Stimulated activated CD4-positive, alpha-beta T cell treated with anti-CD3 and anti-CD28 coated beads, Interleukin-1b, Interleukin-23, amount 100 ng/mL, for 24 hours (primary cell): ENCODE measurements around the gene EYS.

Experiments
- DNase-seq, 4 experiments: peaks; one replicate each; pipeline ENCODE4 v3.0.0-alpha.2; 2020; ENCODE audit warnings: low read depth in 4 of 4, low spot score in 1 of 4

EYS gene

DNA sequence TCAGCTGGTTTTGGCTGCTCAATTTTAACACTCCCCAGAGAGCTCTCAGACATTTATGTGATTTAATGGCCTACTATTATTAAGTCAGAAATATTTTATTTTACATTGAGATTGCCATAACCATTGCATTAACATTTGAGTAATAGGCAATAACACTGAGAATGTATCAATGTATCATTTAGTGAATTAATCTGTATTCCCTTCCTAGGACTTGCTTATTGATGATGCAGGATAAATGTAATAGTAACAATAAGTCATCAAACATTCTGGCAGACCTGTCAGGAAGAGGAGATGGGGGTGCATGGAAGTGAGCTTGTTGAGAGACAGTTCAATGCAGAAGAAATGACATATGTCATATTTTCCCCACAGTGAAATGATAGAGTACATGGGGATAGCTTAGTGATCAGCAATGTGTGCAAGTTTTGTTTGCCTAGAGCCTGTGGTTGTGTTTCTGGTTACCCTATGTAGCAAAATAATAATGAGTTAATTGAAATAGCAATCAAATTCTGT lies 458.9 kb downstream of the EYS start:
- DNase-seq: no peak

DNA sequence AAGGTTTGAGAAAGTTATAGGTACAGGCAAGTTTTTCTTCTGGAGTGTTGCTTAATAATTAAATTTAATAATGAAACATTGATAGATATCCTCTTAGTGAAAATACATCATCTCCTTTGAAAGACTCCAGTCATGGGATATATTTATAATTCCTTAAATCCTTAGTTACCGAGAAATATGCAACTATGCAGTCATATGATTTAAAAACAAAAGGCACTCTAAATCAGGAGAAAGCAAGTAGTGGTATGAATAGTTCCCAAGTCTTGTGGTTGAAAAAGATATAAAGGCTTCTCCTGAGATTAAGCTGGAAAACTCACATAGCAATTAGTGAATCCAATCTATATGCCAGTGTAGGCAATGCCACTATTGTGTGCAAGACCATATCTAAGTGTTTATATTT lies 475.4 kb downstream of the EYS start:
- no peak for DNase-seq

DNA sequence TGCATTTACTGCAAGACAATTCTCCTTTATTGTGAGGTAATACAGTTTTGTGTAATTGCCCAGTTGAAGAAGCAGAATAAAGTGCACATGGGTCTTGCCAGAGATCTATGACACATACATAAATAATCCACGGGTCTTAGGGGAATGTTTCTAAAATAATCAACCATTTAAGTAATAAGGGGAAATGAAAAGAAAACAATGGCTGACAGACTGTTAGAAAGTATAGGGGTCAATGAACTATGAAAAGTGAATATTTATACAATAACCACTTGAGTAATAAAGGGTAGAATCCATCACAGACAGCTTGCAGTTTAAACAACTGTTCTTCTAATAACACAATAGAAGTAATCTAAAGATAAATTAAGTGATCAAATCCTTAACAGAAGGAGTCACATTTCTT lies 477.2 kb downstream of the EYS start:
- no peak for DNase-seq

DNA sequence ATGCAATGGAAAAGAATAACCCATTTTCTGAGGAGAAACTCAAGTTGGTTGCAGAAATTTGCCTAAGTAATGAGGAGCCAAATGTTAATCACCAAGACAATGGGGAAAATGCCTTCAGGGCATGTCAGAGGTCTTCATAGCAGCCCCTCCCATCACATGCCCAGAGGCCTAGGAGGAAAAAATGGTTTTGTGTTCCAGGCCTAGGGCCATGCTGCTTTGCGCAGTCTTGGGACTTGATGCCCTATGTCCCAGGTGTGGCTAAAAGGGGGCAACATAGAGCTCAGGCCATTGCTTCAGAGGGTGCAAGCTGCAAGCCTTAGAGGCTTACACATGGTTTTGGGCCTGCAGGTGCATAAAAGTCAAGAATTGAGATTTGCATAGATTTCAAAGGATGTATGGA lies 485.9 kb downstream of the EYS start:
- DNase-seq: no peak

DNA sequence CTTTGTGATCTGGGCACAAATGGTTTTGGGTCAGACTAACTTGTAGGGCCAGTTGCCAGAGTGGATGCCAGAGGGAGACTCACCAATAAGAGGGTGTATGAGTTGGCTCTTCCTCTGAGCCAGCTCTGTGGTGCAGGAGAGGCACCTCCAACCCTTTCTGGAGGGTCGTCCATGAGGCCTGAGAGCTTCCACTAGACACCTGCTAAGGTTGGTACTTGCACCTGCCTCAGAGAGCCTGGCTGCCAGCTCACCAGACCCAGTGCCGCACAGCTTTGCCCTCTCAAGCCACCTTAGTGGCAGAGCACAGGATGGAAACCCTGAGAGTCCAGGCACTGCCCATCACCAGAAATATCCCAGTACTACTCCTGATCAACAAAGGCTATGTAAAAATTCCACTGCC lies 504.3 kb downstream of the EYS start:
- no peak for DNase-seq

DNA sequence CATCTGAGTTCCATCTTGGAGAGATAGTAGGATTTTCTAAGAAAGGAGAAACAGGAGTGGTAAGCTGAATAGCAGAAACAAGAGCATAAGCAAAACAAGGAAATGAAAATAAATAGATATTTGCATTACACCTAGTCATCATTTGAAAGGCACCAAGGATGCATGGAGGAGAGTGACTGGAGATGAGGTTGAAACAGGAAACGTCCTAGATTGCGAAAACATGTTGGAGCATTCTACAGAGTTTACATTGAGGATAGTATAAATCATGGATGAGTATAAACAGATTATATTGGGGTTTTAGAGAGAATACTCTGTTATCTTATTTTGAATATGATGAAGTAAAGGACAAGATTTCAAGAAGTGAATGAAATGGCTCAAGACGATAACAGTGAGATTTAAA lies 507.3 kb downstream of the EYS start:
- DNase-seq: no peak

DNA sequence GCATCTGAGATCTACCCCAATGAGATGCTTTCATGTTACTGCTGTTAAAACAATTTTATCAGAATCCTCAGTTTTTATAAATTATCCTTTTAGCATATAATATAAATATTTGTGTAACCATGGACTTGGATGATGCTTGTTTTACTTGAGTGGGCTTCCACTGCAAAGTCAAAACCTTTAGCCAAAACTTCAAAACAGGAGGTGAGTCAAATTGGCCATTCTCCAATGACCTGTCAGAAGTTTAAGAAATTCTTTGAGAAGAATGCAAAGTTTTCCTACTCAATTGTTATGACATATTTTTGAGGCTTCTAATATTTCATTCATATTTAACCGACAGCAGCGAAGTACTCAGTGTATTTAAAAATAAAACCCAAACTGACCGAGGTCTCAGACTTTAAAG lies 507.9 kb downstream of the EYS start:
- no peak for DNase-seq

DNA sequence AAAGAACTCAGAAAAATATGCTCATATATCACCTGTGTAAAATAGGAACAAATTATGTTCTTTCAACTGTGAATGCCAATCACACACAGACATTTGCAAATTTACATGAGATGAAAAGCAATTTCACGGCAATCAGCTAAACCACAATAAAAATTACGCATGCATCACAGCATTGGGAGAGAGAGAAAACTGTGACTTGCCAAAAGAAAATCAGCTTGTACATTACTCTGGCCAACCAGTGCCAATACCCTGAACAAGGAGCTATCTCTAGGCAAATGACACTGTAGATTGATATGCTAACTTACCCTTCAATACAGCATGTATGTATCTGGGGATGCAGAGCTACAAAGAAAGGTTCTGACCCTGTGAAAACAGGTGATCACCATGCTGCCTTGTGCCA lies 515.6 kb downstream of the EYS start:
- DNase-seq: no peak

DNA sequence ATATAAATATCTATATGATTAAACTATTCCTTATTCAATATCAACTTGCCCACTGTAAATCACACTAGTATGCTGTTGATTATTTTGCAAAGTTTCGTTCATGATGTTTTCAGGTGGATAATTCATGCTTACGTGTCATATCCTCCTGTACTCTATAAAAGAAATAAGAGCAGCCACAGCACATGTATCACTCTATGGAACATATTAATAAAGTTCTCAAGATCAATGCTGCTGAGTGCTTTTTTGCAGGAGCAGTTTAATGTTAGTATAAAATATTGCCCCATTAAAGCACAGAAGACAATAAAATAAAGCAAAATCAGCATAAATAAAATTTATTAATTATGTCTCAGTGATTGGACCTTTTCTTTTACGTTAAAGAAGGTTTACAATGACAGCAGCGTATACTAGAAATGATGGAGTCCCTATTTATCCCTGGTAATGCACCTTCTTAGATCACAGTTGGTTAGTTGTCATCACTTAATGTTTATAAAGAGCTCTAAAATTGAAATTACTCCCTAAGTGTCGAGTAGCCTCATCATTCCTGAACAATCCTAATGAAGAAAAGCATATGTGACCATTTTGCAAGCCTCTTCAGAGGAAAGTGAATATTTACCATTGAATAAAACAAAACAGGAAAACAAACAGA lies 517.7 kb downstream of the EYS start:
- no peak for DNase-seq

DNA sequence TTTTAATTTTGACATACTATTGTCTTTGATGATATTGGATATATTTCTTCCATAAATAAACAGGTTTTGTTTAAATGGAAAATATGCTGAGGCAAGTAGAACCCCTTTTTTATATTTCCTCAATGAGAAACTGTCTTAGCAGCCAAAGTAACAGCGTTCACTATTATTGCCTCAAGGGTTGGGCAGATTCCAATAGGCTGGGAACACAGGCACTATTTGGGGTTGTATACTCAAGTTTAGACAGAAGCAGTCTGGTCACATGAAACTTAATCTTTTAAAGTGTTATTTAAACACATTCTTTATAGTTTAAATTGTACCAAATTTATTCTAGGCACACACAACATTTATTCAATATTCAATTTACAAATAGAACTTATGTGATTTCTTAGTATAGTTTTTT lies 520.2 kb downstream of the EYS start:
- DNase-seq: no peak

DNA sequence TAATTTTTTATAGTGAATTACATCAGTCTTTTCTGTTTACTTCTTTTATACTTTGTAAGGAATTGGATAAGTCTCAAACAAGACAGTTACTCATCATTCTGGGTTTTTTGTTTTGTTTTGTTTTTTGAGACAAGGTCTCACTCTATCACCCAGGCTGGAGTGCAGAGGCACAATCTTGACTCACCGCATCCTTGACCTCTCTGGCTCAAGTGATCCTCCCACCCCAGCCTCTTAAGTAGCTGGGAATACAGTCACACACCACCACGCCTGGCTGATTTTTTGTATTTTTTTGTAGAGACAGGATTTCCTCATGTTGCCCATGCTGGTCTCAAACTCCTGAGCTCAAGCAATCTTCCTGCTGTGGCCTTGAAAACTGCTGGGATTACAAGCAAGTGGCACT lies 524.3 kb downstream of the EYS start:
- no peak for DNase-seq

DNA sequence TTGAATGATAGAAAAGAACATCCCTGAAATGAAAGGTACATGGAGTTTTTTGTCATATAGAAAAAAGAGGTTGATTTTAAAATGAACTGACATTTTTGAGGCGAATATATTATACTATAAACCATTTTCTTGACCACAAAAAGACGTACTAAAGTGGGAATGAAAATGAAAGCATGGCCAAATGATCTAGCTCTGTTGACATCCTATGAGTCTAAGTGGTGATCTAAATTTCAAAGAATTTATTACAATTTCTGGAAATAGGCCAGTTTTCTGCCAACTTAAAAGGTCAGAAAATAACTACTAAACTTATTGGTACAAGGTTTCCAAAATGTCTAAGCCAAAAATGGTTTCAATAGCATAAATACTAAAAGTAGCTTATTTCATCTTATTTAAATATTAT lies 536.8 kb downstream of the EYS start:
- no peak for DNase-seq

DNA sequence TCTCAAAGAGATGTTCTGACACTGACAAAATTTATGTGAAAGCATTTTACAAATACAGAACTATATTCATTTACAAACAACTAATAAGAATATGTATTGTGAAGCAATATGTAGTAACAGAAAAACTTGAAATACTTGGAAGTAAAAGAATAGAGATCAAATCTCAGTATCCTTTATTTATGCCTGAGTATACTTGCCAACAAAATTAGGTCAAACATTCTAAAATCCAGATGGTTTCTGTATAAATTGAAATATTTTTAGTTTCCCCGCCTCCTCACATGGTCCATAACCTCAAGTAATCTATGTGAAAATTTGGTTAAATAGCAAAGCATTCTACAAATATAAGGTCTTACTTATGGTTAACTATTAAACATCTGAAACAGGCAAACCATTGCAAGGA lies 545.4 kb downstream of the EYS start:
- no peak for DNase-seq

DNA sequence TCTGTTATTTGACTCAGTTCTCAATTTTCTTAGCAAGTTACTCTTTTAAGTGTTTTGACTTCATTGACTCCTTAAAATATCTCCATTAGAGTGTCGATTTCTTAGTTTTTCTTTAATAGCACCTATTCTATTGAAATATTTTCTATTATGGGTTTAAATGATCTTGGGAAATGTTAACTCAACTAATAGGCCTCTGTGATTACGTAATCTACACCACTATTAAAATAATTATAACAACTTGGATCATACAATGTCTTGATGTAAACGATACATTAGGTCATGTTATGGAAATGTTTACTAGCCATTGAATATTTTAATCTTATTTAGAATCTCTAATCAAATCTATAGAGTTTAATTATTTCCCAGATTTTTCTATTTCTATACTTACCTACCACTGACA lies 550.0 kb downstream of the EYS start:
- DNase-seq: no peak

DNA sequence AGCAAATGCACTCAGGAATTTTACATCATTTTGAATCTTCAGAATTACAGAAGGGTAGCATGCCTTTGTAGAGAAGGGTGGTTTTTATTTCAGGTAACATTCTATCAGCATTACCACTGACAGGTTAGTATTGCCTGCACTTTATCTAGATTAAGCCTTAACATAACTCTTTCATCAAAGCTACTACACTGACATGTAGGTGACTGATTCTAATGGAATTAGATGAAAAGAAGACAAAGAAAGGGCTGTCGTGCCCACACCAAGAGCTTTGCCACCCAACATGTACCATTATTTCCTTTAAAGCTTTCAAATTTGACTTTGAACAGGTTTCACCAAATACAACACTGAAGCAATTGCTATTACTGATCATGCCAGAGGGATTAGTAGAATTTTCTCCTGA lies 551.9 kb downstream of the EYS start:
- no peak for DNase-seq

DNA sequence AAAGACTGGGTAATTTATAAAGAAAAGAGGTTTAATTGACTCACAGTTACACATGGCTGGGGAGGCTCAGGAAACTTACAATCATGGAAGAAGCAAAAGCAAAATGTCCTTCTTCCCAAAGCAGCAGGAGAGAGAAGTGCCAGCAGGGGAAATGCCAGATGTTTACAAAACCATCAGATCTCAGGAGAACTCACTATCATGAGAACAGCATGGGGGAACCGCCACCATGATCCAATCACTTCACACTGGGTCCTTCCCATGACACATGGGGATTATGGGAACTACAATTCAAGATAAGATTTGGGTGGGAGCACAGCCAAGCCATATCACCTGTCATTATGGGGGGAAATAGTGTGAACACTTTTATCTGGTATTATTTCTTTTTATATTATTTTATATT lies 557.2 kb downstream of the EYS start:
- no peak for DNase-seq

DNA sequence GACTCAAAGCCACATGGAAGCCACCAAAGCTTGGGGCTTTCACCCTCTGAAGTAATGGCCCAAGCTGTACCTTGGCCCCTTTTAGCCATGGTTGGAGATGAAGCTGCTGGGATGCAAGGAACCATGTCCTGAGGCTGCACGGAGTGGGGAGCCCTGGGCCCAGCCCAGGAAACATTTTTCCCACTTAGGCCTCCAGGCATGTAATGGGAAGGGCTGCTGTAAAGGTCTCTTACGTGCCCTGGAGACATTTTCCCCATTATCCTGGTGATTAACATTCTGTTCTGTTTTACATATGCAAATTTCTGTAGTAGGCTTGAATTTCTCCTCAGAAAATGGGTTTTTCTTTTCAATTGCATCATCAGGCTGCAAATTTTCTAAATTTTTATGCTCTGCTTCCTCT lies 558.2 kb downstream of the EYS start:
- DNase-seq: no peak

DNA sequence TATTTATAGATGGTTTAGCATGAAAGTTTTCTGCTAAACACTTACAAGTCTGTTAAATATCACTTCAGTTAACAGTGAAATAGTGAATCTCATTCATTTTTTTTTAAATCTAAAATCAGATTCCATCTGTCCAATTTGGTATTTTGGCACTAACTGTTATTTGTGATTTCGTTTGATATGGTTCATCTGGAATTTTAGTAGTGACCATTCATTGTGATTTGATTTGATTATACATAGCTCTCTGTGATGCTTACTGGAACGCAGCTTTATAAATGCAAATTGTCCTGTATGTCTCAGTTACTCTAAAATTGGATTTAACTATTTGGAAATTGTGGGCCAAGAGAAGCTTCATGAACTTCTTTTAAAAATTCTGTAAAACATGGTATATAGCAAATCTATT lies 571.5 kb downstream of the EYS start:
- no peak for DNase-seq

DNA sequence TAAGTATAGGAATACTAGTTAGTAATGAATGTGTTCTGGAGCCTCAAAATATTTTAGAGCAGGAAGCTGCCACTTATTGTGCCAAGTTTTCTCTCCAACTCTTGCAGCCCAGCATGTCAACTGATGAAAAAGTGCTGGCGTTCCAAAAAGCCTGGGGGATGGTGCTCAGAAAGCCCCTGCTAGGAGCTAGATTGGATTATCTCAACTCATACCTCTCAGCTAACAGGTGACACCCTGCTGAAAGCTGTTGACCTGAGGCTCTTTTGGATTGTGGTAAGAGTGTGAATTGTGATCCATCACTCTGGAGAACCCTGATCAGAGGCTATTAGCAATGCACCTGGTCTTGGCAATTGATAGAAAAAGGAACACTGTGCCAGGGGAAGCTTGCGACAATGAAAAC lies 580.4 kb downstream of the EYS start:
- DNase-seq: no peak

DNA sequence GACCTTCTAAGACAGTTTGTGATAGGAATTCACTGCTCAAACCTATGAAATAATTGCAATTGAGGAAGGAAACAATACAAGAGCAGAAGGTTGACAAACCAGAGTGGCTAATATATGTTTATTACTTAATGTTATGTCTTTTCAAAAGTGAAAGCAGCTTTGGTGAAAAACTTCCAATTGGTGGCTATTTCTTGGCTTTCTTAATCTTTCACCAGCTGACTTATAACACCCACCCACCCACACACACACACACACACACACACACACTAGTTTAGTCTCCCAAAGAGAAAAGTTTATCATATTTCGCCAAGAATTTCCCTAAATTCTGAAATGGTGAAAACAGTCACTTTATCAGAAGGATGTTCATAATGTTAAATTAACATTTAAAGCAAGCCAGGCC lies 583.5 kb downstream of the EYS start:
- no peak for DNase-seq

DNA sequence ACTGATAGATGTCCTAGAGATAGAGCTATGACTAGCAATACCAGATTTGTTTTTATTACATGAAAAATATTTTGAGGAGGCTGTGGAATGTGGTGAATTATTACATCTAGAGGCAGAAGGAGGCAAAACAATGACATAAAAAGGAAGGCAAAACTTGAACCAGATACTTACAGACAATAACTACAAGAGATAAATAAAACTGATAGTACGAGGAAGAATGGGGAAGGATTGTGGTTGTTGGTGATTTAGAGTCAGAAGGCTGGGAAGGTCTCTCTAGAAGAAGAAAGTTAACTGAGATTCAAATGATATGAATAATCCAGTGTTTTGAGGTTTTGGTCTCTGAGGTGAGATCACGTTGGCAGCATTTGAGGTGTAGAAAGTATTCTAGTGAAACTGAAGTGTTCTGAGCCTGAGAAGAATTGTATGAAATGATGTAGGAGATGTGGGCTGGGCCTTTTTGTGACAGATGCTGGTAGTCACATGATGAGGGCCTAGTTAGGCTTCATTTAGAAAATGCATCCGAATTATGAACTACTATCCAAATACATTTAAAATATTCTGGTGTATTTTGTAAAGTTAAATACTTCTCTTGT lies 589.1 kb downstream of the EYS start:
- DNase-seq: no peak

DNA sequence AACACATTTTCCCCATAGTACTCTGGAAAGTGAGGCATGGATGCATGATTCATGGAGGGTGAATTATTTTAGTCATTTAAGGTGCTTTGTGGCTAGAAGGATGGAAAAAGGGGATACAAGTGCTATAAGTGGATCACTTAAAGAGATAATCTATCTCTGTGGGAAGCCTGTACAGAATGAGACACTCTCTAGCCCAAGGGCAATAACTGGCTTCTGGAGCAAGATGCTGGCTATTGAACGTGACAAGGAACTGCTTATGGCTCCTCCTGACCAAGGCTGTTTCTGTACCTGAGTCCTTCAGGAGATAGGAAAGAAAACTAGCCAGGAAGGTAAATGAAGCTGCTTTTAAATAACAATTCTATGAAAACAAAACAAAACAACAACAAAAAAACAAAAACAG lies 590.7 kb downstream of the EYS start:
- no peak for DNase-seq

DNA sequence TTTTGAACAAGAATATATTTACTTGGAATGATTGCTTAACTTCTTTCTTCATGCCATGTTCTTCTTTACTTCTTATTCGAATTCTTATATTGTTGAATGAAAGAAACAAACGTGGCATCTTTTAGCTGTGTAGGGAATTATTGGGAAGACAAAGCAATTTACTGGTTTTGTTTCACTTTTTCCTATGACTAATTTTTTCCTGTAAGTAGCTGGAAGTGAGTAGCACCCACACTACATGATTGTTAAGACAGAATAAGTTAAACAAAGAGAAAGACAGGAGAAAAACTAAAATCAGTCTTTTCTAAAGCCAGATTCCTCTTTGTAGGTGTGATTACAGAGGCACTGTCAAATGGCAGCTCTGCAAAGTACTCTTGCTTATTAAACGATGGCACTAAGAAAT lies 593.4 kb downstream of the EYS start:
- no peak for DNase-seq
